Measurements from ENCODE around the gene BTBD9. TPM values are rescaled to one million over a fixed set of nuclear protein-coding genes. Genes with fewer than 3 reads are reported as not detected.
A peak's percentile ranks its signal among the peaks of the same experiment; 100 is the strongest.

The BTBD9 gene
- total and polyA plus RNA-seq, 2 experiments from 2014 or later, result 8.4 to 10.1 TPM

DNA sequence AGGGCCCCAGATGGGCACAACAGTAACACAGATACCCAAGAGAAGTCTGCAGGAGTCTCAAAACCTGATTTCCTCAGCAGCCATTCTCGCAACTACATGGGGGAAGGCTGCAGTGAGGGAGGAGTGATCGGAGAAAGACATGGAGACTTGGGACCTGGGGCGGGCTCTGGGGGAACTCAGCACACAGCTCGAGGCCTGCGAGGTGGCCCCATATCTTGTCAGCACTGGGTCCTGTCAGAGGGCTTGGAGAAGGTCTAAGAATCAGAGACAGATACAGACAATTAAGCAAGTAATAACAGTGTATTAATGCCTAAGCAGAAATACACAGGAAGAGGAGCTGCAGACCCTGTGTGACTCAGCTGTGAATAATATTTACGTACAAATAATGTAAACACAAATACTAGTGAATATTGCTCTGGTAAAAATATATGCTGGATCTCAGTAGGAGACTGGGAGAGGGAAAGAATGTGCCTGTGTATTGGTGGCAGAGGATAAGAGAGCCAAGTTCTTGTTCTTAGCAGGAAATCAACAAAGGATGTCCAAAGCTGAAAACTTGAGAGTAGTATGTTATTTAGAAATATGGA lies 484.0 kb downstream of the BTBD9 start:
- peak overlapping the region; percentile 32 for H3K27ac ChIP-seq
- H3K9me3 ChIP-seq (ENCODE audit: low read depth), result no peaks in the 10 kb centered on the region
- TF ChIP-seq, protein P1, sequence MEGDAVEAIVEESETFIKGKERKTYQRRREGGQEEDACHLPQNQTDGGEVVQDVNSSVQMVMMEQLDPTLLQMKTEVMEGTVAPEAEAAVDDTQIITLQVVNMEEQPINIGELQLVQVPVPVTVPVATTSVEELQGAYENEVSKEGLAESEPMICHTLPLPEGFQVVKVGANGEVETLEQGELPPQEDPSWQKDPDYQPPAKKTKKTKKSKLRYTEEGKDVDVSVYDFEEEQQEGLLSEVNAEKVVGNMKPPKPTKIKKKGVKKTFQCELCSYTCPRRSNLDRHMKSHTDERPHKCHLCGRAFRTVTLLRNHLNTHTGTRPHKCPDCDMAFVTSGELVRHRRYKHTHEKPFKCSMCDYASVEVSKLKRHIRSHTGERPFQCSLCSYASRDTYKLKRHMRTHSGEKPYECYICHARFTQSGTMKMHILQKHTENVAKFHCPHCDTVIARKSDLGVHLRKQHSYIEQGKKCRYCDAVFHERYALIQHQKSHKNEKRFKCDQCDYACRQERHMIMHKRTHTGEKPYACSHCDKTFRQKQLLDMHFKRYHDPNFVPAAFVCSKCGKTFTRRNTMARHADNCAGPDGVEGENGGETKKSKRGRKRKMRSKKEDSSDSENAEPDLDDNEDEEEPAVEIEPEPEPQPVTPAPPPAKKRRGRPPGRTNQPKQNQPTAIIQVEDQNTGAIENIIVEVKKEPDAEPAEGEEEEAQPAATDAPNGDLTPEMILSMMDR (IDR thresholded peaks at IDR 0.05; ENCODE audit: low read depth, low read length), result no peak
- peaks cover 2% of the 10 kb centered on the region for H3K36me3 ChIP-seq
- no peak overlapping the region for H3K4me3 ChIP-seq
- no peaks in the 10 kb centered on the region for H3K27me3 ChIP-seq
- H3K4me1 ChIP-seq (ENCODE audit: low read depth), result no peaks in the 10 kb centered on the region
- DNase-seq (ENCODE audit: low read depth in 1 of 2, low spot score in 1 of 2), result peak in 1 of 2 donors; percentile 16

DNA sequence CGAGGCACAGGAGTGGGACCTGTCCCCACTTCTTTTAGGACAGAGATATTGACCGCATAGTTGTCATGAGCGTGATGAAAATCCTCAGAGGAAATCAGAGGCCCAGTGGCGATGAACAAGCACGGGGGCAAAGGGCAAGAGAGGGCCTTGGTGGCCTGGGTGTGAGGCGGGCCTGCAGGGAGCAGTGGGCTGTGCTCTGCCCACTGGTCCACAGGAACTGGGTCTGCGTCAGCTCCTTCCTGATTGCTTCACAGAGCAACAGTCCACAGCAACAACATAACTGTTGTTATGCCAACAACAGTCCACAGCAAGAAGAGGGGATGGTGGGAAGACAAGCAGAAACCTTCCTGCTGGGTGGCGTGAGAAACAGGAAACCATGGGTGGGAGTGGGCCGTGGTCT lies 484.6 kb downstream of the BTBD9 start:
- Histone ChIP-seq H3K27me3 (no peaks in the 10 kb centered on the region), H3K4me1 (ENCODE audit: low read depth) (no peaks in the 10 kb centered on the region), H3K9me3 (ENCODE audit: low read depth) (no peaks in the 10 kb centered on the region), H3K27ac (no peak overlapping the region), H3K36me3 (peaks cover 2% of the 10 kb centered on the region), H3K4me3 (no peak overlapping the region)
- TF ChIP-seq, protein P1 (IDR thresholded peaks at IDR 0.05; ENCODE audit: low read depth, low read length), result no peak
- peak in 1 of 2 donors; percentile 88 for DNase-seq (ENCODE audit: low read depth in 1 of 2, low spot score in 1 of 2)

DNA sequence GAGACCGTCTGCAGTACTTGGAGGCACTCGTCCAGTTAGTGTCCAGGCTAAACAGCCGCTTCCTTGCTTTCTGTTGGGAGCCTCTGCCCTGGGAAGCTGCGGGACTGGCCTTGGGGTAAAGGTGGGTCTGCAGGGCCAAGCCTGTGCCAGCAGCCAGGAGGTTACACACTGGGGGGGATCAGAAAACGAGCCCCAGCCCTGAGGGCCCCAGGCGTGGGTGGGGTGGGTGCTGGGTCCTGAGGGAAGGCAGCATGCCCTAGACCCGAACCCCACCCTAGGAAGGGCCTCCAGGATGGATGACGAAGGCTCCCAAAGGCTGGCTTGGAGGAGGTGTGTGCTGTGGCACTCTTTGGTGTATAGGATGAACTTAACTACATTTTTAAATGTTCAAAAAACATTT lies 485.0 kb downstream of the BTBD9 start:
- no peak for DNase-seq (ENCODE audit: low read depth in 1 of 2, low spot score in 1 of 2)
- H3K4me1 ChIP-seq (ENCODE audit: low read depth), result no peaks in the 10 kb centered on the region

DNA sequence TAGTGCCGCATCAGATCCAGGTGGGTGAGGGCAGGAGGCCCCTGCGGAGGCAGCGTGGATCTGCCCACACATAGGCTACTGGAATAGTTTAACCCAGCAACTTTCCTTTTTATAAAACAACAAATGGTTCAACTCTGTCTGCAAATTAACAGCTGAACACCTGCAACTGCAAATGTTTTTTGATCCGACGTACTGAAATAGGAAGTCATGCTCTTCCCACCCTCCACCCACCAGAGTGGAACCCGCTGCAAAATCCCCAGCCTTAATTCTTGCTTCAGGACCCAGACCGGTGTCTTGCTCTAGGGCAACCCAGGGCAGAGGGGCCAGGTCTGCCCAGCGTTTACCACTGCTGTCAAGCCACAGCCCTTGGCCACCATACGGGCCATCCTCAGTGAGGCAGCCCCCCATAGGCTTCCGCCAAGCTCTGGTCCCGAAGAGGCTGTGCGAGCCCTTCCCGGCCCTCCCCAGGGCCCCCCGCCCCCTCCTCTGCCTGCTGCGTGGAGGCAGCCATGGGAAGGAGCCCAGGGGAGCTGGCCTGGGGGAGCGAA lies 485.9 kb downstream of the BTBD9 start:
- H3K4me3 ChIP-seq, result no peak overlapping the region
- no peak for DNase-seq (ENCODE audit: low read depth in 1 of 2, low spot score in 1 of 2)
- H3K9me3 ChIP-seq (ENCODE audit: low read depth), result no peaks in the 10 kb centered on the region
- TF ChIP-seq, protein P1 (IDR thresholded peaks at IDR 0.05; ENCODE audit: low read depth, low read length), result no peak
- H3K4me1 ChIP-seq (ENCODE audit: low read depth), result no peaks in the 10 kb centered on the region
- H3K27me3 ChIP-seq, result no peaks in the 10 kb centered on the region
- H3K27ac ChIP-seq, result no peak overlapping the region
- peaks cover 2% of the 10 kb centered on the region for H3K36me3 ChIP-seq

More for the DNA sequence above, 485.0 kb downstream of the BTBD9 start:
- Histone ChIP-seq H3K9me3 (ENCODE audit: low read depth) (no peaks in the 10 kb centered on the region), H3K27ac (no peak overlapping the region), H3K27me3 (no peaks in the 10 kb centered on the region), H3K36me3 (peaks cover 2% of the 10 kb centered on the region), H3K4me3 (no peak overlapping the region)
- TF ChIP-seq, protein P1 (IDR thresholded peaks at IDR 0.05; ENCODE audit: low read depth, low read length), result no peak

DNA sequence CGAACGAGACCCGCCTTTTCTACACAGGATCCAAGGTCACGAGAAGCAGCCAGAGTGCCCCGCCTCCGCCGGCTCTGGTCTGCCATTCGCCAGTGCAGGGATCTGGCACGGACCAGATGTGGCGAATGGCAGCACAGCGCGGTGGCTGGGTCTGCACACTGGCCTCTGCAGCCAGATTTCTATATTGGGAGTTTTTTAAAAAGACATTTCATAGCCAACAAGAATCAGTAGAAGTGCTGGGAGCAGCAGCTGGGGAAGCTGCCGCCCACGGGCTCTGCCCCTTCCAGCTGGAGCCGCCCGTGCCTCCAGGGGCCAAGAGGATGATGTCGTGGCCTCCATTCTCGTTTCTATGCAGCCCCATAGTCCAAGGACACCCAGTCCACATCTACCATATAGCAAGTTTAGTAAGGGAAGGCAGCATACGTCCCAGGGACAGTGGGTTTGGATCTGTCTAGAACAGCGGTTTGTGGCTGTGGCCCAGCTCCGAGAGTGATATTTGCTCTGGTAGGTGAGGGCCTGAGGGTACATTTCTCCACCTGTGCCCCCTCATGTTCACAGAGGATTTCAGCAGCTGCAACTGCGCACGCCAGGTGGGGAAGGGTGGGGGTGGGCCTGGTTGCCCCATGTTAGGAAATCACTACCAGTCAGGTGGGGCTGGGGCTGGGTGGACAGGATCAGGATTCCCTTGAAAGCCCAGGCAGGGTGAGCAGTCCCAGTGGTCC lies 486.5 kb downstream of the BTBD9 start:
- DNase-seq (ENCODE audit: low read depth in 1 of 2, low spot score in 1 of 2), result no peak
- no peaks in the 10 kb centered on the region for H3K9me3 ChIP-seq (ENCODE audit: low read depth)
- no peaks in the 10 kb centered on the region for H3K4me1 ChIP-seq (ENCODE audit: low read depth)
- H3K27ac ChIP-seq, result no peak overlapping the region
- TF ChIP-seq, protein P1 (IDR thresholded peaks at IDR 0.05; ENCODE audit: low read depth, low read length), result no peak
- H3K27me3 ChIP-seq, result no peaks in the 10 kb centered on the region
- no peak overlapping the region for H3K4me3 ChIP-seq
- peaks cover 2% of the 10 kb centered on the region for H3K36me3 ChIP-seq
